ENCODE results near the gene EEIG1.

DNA sequence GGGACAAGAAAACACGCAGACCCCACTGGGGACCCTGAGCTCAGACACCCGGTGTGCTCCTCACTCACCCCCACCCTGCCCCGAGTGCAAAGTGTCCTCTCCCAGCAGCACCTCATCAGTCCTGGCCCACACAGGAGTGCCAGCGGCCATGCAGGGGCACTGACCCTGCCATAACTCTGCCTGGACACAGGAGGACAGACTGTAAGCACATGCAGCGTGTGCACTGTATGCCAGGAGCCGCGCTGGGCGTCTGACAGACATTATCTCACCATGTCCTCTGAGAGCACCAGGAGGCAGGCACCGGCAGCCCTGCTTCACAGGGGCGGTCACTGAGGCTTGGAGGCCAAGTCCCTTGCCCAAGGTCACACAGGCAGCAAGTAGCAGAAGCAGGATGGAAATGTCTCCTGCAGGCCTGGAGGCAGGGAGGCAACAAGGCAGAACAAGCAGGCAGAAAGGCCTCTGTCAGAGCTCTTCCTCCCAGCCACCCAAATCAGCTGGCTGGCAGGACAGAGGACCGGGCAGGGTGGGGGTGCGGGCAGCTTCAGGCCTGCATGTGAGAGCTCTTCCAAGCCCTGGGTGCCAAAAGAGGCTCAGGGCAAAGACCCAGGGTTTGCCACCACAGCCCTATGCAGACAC is 8.4 kb downstream of the EEIG1 start:
- TF ChIP-seq ZNF629 (tag by site-specific recombination; IDR thresholded peaks at IDR 0.05) (no peak), HOXA7 (CRISPR knock-in tag; IDR thresholded peaks at IDR 0.05; ENCODE audit: borderline replicate concordance) (no peak), ZNF792 (tag by site-specific recombination; IDR thresholded peaks at IDR 0.05) (no peak), BCL11A (tag by site-specific recombination; IDR thresholded peaks at IDR 0.05; ENCODE audit: low read depth) (no peak), SETDB1 (IDR thresholded peaks at IDR 0.05; ENCODE audit: insufficient read length, low read length) (no peak), ZBTB7A (tag by site-specific recombination; IDR thresholded peaks at IDR 0.05; ENCODE audit: low read depth) (no peak), ZXDB (tag by site-specific recombination; IDR thresholded peaks at IDR 0.05) (no peak), ZNF138 (tag by site-specific recombination; IDR thresholded peaks at IDR 0.05; ENCODE audit: borderline replicate concordance) (no peak), ZNF274 (IDR thresholded peaks at IDR 0.05; ENCODE audit: low read length) (no peak), ZNF274 (tag by site-specific recombination; IDR thresholded peaks at IDR 0.05; ENCODE audit: borderline replicate concordance) (no peak), ZNF530 (tag by site-specific recombination; IDR thresholded peaks at IDR 0.05; ENCODE audit: low read depth) (no peak), ZNF561 (tag by site-specific recombination; IDR thresholded peaks at IDR 0.05; ENCODE audit: borderline replicate concordance) (no peak)
- TF ChIP-seq, protein P1, sequence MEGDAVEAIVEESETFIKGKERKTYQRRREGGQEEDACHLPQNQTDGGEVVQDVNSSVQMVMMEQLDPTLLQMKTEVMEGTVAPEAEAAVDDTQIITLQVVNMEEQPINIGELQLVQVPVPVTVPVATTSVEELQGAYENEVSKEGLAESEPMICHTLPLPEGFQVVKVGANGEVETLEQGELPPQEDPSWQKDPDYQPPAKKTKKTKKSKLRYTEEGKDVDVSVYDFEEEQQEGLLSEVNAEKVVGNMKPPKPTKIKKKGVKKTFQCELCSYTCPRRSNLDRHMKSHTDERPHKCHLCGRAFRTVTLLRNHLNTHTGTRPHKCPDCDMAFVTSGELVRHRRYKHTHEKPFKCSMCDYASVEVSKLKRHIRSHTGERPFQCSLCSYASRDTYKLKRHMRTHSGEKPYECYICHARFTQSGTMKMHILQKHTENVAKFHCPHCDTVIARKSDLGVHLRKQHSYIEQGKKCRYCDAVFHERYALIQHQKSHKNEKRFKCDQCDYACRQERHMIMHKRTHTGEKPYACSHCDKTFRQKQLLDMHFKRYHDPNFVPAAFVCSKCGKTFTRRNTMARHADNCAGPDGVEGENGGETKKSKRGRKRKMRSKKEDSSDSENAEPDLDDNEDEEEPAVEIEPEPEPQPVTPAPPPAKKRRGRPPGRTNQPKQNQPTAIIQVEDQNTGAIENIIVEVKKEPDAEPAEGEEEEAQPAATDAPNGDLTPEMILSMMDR (tag by site-specific recombination; IDR thresholded peaks at IDR 0.05) = no peak

Measured in HEK293 (cell line).